Stromal cell of bone marrow (primary cell): ENCODE measurements around the gene TBC1D3H.
"Not testable (repeated sequence)": the region's sequence is repeated elsewhere in the genome, so short reads cannot be mapped to it uniquely, and the experiment has no call there.

Experiments
- DNase-seq: peaks from one replicate; pipeline ENCODE4 v3.0.0-alpha.2; 2012; ENCODE audit warnings: low read depth

Gene TBC1D3H

GRCh38 chr17:36388385-36389245, at the start of gene TBC1D3H:
Gene TBC1D3H, minus strand, starts transcription at chr17:36388435. Its CDS starts 1,540 bp downstream, at chr17:36386895.
- DNase-seq, result not testable (repeated sequence)

GRCh38 chr17:36428891-36429290, 40.7 kb upstream of the TBC1D3H start:
- DNase-seq, result not testable (repeated sequence)

GRCh38 chr17:36415180-36415941, 27.1 kb upstream of the TBC1D3H start:
- not testable (repeated sequence) for DNase-seq

GRCh38 chr17:36390943-36391645, 2.9 kb upstream of the TBC1D3H start:
- not testable (repeated sequence) for DNase-seq

GRCh38 chr17:36375938-36376337, 12.3 kb downstream of the TBC1D3H start:
- not testable (repeated sequence) for DNase-seq

GRCh38 chr17:36362496-36362895, 25.7 kb downstream of the TBC1D3H start:
- not testable (repeated sequence) for DNase-seq
